ENCODE measurements around the gene MOB3A. TPM values are rescaled to one million over a fixed set of nuclear protein-coding genes. Genes with fewer than 3 reads are reported as not detected.
A peak's percentile ranks its signal among the peaks of the same experiment; 100 is the strongest.
"Not testable (repeated sequence)": the region's sequence is repeated elsewhere in the genome, so short reads cannot be mapped to it uniquely, and the experiment has no call there.

MOB3A gene
- total RNA-seq, 6 donors from 2014 or later = 35.4 to 107 (median 60.7) TPM

GRCh38 chr19:2132731-2133490 lies 36.8 kb upstream of the MOB3A start:
- DNase-seq = no peak
- TF ChIP-seq, protein P1, sequence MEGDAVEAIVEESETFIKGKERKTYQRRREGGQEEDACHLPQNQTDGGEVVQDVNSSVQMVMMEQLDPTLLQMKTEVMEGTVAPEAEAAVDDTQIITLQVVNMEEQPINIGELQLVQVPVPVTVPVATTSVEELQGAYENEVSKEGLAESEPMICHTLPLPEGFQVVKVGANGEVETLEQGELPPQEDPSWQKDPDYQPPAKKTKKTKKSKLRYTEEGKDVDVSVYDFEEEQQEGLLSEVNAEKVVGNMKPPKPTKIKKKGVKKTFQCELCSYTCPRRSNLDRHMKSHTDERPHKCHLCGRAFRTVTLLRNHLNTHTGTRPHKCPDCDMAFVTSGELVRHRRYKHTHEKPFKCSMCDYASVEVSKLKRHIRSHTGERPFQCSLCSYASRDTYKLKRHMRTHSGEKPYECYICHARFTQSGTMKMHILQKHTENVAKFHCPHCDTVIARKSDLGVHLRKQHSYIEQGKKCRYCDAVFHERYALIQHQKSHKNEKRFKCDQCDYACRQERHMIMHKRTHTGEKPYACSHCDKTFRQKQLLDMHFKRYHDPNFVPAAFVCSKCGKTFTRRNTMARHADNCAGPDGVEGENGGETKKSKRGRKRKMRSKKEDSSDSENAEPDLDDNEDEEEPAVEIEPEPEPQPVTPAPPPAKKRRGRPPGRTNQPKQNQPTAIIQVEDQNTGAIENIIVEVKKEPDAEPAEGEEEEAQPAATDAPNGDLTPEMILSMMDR (IDR thresholded peaks at IDR 0.05) = no peak
- TF ChIP-seq POLR2AphosphoS5 (IDR thresholded peaks at IDR 0.05) (no peak), POLR2A (IDR thresholded peaks at IDR 0.05) (no peak), EP300 (IDR thresholded peaks at IDR 0.05) (no peak)

DNA sequence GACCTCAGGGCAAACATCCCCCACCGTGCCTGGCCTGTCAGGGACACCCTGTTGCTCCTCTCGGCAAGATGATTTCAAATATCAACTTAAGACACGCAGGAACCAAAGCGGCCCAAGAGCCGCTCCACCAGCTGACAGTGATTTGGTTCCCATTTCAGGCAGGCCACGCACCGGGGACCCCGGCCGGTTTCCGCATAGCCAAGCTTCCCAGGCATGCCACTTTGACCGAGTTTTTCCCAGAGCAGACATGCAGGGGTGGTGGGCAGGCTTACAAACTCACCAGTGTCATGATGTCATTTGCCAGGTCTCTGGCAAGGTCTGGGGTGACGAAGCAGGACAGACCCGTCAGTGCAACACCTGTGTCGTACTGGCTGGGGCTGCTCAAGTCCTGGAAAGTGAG lies 36.1 kb upstream of the MOB3A start:
- H3K27ac ChIP-seq = no peak overlapping the region
- peaks cover 13 to 92% (median 72%) of the 10 kb centered on the region in 4 donors for H3K36me3 ChIP-seq
- peak in 1 of 2 donors; percentile 61 for DNase-seq
- H3K9me3 ChIP-seq = no peaks in the 10 kb centered on the region
- no peak overlapping the region for H3K4me3 ChIP-seq
- H3K4me1 ChIP-seq = no peaks in the 10 kb centered on the region
- WGBS, 2 donors = 94 to 97% methylated on average over 8 to 14 of the region's 14 CpGs
- no peak for ATAC-seq (ENCODE audit: low FRiP score in 2 of 2)
- no peaks in the 10 kb centered on the region for H3K27me3 ChIP-seq
- TF ChIP-seq POLR2A (IDR thresholded peaks at IDR 0.05) (no peak), POLR2AphosphoS5 (IDR thresholded peaks at IDR 0.05) (no peak), EP300 (IDR thresholded peaks at IDR 0.05) (no peak)
- TF ChIP-seq, protein P1 (IDR thresholded peaks at IDR 0.05) = no peak

More at GRCh38 chr19:2132731-2133490, 36.8 kb upstream of the MOB3A start:
- Histone ChIP-seq H3K27ac (no peak overlapping the region), H3K9me3 (no peaks in the 10 kb centered on the region), H3K27me3 (no peaks in the 10 kb centered on the region), H3K4me3 (no peak overlapping the region), H3K4me1 (no peaks in the 10 kb centered on the region), H3K36me3 (peaks cover 13 to 92% (median 72%) of the 10 kb centered on the region in 4 donors)
- 87 to 91% methylated on average over 13 to 19 of the region's 19 CpGs for WGBS, 2 donors
- peak in 1 of 2 donors; percentile 54 for ATAC-seq (ENCODE audit: low FRiP score in 2 of 2)

DNA sequence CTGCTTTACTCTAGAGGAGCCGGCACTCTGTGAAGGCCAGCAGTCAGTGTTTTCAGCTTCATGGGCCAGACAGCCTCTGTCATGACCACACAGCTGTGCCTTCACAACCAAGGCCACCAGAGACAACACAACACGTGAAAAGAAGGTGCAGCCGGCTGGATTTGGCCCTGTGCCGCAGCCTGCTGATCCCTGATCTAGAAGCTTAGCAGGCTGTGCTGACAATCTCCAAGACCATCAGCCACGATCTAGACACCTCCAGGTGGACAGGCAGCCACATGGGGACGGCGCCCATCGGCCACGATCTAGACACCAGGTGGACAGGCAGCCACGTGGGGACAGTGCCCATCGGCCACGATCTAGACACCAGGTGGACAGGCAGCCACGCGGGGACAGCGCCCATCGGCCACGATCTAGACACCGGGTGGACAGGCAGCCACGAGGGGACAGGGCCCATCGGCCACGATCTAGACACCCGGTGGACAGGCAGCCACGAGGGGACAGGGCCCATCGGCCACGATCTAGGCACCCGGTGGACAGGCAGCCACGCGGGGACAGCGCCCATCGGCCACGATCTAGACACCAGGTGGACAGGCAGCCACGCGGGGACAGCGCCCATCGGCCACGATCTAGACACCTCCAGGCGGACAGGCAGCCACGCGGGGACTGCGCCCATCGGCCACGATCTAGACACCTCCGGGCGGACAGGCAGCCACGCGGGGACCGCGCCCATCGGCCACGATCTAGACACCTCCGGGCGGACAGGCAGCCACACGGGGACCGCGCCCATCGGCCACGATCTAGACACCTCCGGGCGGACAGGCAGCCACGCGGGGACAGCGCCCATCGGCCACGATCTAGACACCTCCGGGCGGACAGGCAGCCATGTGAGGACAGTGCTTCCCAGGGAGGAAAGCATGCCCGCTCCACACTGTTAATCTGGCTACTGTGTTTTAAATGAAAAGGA lies 35.2 kb upstream of the MOB3A start:
- not testable (repeated sequence) for ATAC-seq (ENCODE audit: low FRiP score in 2 of 2)
- H3K36me3 ChIP-seq = peaks cover 17 to 92% (median 70%) of the 10 kb centered on the region in 4 donors

GRCh38 chr19:2129892-2130770 lies 34.0 kb upstream of the MOB3A start:
- TF ChIP-seq, protein P1 (IDR thresholded peaks at IDR 0.05) = no peak
- no peak for TF ChIP-seq POLR2A (IDR thresholded peaks at IDR 0.05)
- no peak for TF ChIP-seq POLR2AphosphoS5 (IDR thresholded peaks at IDR 0.05)
- TF ChIP-seq EP300 (IDR thresholded peaks at IDR 0.05) = no peak
- Histone ChIP-seq H3K4me3 (no peak overlapping the region), H3K4me1 (no peaks in the 10 kb centered on the region), H3K9me3 (no peaks in the 10 kb centered on the region), H3K27ac (no peak overlapping the region), H3K36me3 (peaks cover 17 to 92% (median 74%) of the 10 kb centered on the region in 4 donors), H3K27me3 (no peaks in the 10 kb centered on the region)
- WGBS, 2 donors = 96 to 97% methylated on average over 20 to 24 of the region's 28 CpGs
- ATAC-seq (ENCODE audit: low FRiP score in 2 of 2) = no peak
- peak in 1 of 2 donors; percentile 53 for DNase-seq

More for the DNA sequence above, 35.2 kb upstream of the MOB3A start:
- H3K4me1 ChIP-seq, H3K9me3 ChIP-seq, H3K4me3 ChIP-seq, H3K27ac ChIP-seq, H3K27me3 ChIP-seq: not testable (repeated sequence)
- DNase-seq = peak in 1 of 2 donors; percentile 66
- 88 to 100% methylated on average over 3 to 28 of the region's 67 CpGs for WGBS, 2 donors

Data from upper lobe of left lung (tissue), 6 donors.